Endometrial microvascular endothelial cells (primary cell): ENCODE data around the gene TUNAR. TPM values are rescaled to one million over a fixed set of nuclear protein-coding genes. Genes with fewer than 3 reads are reported as not detected.

ENCODE experiments used
- in situ Hi-C: cut with HindIII; loops from 2 replicates; pipeline ENCODE4 v1.10.0; 2017; ENCODE audit warnings: low sequenced_read_pairs, low pct_unique_long_range_greater_than_20kb; ENCODE audit errors: inconsistent ontology term
- total RNA-seq: library from RNA; depleted of rRNA; stranded (reverse); fragments of >200 nt; gene quantifications from one replicate; pipeline ENCODE4 v1.2.3, GENCODE V29; 2015; ENCODE audit errors: inconsistent ontology term

The TUNAR gene
- total RNA-seq, 1 donor from 2014 or later = not detected

DNA sequence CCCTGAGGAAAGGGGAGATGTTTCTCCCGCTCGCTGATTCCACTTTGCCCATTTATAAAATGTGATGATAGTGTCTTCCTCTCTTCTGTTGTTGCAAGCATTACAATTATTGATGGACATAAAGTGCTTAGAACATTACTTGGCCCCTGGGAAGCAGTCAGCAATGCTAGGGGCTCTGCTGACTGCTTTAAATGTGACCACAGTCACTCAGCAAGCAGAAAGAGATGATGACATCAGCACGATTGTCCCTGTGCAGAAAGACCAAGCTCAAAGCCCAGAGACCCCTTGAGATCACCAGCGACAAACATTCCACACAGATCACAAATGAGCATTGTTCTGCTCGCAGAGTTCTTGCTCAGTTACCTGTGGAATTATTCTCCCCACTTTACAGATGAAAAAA is 26.5 kb downstream of the TUNAR start:
- in situ Hi-C loops = no loop called here

DNA sequence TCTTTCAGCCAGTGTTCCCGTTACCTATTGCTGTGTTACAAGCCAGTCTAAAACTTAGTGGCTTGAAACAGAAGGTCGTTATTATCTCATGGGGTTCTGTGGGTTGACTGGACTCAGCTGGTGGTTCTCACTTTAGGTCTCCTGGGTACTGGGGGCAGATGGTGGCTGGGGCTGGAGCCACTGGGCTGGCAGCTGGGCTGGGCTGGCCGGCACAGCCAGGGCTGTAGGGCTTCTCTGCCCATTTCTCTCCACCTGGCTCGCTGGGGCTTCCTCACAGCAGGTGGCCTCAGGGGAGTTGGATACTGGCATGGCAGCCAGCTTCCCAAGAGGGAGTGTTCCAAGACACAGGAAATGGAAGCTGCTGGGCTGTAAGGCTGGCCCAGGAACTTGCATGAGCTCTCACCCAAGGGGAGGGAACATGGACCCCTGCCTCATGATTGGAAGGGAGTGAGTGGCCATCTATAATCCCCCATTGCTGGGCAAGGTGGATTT is 27.0 kb downstream of the TUNAR start:
- in situ Hi-C loops = no loop called here

DNA sequence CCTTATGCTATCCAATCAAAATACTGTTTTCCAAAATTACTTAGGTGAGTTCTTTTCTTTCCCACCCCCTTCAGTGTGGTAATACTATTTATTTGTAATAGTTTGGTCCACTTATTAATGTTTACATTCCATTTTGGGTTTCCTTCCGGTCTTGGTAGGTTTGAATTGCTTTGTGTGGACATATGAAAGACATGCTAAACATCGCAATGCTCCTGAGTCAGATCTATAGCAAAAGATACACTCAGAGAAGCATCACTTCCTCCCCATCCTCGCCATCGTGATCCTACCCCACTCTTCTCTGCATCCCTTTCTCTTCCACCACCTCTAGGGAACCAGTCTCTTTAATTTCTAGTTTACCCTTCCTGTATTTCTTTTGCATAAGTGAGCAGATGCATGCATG is 30.0 kb downstream of the TUNAR start:
- in situ Hi-C loops = no loop called here

DNA sequence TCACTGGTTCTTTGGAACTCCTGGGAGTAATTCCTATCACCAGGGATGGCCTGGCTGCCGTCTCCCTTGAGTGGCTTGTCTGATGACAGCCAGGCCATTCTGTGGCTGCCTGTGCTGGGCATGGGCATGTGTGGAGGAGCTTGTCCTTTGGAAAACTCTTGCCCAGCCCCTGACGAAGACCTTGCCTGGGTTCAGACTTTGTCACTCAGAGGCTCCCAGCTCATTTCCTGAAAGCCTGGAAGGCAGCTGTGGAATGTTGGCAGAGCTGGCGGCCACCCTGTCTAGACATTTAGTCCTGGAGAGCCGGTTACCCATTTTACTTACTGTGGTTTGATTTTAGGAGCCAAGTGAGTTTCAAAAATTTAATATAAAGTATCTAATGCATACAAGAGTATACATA is 34.0 kb downstream of the TUNAR start:
- in situ Hi-C loops = no loop called here

DNA sequence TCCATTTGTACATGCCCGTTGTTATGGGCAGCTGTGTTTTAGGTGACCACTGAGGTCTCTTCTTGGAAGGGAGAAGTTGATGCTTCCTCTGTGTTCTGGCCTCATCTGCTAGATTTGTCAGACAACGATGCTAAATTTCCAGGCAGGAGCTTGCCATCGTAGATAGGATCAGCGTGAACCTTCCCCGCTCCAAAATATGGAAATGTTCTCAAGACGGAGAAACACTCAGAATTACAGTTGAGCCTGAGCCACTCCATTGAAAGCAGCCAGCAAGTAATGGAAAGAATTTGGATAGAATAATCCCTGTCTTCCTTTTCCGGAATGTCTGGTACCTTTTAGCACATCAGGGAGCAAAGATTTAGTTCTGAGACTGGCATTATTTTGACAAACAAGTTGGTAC is 34.8 kb downstream of the TUNAR start:
- in situ Hi-C loops = no loop called here

DNA sequence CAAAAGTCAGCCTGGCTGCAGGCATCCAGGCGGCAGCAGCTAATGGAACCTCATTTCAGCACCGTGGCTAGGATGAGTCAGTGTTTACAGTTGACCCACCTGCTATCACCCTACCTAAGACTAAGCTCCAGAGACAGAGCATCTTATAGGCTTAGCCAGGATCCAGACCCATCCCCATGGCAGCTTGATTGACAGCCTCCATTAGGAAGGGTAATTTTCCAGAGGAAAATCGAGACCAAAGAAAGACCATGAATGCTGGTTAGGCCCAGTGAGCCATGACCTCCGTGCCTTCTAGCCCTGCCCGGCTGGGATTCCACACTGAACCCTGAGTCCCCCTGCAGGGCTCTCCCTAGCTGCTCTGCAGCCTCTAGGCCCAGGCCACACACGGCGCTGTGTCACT is 38.7 kb downstream of the TUNAR start:
- in situ Hi-C loops = no loop called here

DNA sequence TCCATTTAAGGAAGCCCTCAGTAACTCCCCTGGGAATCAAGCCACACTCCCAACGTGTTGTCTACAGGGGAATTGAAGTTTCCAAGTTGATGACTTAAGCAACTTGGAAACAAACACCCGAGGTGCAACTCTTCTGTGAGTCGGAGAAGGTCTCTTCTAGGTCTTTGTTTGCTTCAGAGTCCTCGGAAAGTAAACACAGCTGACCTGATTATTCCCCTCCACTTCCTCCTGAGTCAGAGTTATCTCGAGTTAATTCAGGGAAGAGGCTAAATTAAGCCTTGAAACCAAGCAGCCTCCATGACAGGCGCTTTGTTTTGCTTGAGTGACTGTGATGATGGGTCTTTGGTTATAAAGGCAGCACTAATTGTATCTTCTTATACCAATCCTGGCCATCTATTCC is 41.8 kb downstream of the TUNAR start:
- in situ Hi-C loops = no loop called here

DNA sequence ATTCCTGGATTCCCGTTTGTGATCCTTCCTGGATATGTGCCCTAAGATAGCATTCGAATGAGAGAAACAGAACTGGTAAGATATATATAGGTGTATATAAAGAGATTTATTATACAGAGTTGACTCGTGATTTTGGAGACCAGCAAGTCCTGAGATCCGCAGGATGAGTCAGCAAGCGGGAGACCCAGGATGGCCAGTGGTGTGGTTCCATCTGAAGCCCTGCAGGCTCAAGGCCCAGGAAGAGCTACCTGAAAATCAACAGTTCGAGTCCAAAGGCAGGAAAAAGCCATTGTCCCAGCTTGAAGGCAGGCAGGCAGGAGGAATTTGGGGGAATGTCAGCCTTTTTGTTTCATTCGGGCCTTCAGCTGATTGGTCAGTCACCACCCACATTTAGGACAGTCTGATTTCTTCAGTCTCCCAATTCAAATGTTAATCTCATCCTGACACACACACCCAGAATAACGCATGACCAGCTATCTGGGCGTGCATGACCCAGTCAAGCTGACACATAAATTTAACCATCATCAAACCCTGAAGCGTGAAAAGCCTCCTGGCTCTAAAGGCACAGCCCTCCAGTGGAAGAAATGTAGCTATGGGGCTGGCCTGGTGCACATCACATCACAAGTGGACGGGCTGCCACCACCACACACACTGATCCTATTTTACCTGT is 44.3 kb downstream of the TUNAR start:
- in situ Hi-C loops = no loop called here

DNA sequence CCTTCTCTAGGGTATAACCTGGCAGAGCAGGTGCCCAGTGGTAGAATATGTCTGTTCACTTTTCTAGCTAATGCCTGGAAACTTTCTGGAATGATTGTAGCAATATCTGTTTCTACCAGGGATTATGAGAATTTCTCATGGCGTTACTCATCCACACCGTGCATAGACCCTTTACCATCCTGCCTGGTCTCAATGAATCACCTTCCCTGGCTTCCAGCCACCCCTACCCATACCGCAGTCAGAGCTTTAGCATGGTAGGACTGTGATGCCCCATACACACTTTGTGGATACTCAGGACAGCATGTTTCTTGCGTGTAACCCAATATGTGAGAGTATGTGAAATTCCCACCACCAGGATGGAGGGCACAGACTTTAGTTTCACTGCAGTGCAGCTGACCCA is 45.4 kb downstream of the TUNAR start:
- in situ Hi-C loops = no loop called here

DNA sequence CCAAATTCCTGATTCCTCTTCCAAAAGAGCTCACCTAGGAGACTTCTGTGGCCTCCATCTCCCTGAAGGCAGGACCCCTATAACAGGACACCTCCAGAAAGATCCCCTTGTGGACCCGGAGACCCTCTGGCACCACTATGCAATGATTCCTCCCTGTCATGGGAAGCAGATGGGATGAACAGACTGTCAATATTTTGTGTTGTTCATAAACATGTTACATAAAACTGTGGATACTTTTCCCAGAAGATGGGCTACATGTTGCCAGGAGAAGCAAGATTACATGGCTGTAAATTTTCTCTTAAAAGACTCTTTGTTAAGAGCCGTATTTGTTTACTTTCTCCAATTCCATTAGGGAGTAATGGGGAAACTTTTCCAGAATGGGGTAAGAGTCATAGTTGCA is 52.1 kb downstream of the TUNAR start:
- in situ Hi-C loops = no loop called here

DNA sequence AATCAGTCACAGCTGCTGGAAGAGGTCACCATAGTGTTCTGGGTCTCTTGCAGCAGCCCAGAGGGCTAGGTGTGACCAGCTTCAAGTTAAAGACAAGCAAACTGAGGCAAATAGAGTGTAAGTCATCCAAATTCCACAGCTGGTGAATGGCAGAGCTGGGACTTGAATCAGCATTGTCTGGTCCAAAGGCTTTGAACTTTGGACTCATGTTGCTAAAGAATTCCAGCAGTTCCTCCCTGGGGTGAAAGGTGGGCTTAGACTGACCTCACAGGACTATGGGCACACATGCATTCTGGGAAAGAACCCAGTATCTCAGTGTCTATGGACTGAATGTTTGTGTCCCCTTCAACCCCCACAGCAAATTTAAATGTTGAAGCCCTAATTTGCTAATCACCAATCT is 54.8 kb downstream of the TUNAR start:
- in situ Hi-C loops = no loop called here

DNA sequence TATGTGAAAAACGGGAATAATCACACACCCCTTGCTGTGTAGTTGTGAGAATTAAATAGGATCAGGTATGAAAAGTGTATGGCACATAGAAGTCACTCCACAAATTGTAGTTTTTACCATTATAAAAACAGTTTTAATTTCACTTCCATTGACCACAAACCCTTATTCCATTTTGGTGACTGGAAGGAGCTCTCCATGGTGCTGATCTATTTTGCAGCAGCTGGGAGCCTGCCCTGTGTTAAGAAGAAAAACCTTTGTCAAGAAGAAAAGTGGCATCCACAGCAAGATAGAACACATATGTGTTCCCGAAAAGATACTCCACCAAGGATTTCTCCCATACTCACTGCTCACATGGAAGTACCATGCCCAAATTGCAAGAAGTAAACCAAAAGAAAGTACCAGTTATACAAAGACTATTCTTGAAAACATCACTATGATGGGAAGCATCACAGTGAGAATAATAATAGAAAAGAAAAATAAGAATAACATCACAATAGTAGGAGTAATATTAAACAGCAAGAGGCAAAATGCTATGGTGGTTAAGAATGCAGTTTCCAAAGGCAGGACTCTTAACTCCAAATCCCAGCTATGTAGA is 58.7 kb downstream of the TUNAR start:
- in situ Hi-C loops = no loop called here

DNA sequence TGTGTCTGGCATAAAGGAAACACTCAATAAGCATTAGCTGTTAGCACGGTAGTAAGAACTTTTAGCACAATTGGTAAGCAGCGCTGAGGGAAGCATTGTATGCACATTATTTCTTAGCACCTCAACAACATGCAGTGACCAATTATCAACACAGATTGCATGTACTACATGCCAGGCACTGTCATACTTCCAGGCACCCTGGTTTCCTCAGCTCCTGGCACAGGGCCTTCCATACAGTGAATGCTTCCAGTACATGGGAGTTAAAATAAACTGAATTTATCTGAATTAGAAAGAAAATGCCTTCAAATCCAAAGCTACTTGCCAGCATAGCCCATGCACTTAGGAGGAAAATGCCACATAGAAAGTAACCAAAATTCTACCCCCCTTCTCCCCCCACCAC is 59.4 kb downstream of the TUNAR start:
- in situ Hi-C loops = no loop called here

DNA sequence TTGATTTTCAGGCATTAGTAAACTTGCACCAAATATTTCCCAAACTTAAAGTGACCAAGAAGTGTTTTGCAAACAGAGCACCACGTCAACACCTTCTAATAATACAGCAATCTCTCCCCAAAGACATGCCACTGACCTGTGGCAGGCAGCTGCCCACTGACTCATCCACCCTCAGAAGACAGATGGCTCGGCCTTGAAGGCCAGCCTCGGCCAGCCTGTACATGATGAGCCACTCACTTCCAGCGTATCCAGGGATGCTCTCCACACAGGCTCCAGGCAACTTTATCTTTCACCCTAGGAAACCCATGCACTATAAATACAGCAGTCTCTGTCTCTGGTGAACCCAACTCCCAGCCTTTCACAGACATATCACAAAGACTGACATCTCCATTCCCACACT is 62.7 kb downstream of the TUNAR start:
- in situ Hi-C loops = no loop called here

DNA sequence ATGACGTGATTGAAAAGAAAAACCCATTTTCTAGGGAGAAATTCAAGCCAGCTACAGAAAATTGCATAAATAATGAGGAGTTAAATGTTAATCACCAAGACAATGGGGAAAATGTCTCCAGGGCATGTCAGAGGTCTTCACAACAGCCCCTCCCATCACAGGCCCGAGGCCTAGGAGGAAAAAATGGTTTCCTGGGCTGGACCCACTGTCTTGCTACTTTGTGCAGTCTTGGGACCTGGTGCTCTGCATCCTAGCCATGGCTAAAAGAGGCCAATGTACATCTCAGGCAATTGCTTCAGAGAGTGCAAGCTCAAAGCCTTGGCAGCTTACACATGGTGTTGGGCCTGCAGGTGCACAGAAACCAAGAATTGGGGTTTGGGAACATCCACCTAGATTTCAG is 65.3 kb downstream of the TUNAR start:
- in situ Hi-C loops = no loop called here

DNA sequence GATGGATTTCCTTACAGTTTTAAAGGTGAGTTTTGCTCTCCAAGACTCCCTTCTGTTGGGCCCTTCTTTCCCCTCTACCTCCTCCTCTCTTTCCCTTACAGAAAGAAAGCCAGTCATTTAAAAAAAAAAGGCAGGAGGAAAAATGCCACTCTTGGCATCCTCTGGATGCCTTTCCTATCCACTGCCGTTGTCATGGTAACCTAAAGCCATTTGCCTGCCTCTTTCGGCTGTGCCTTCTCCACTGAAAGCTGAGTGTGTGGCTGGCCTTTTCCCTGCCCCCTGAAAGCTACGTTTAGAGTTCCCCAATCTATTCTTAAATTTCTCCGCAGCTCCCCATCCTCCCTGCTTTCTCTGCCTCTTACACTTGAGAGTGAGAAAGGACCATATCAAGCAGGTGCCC is 67.1 kb downstream of the TUNAR start:
- in situ Hi-C loops = no loop called here

DNA sequence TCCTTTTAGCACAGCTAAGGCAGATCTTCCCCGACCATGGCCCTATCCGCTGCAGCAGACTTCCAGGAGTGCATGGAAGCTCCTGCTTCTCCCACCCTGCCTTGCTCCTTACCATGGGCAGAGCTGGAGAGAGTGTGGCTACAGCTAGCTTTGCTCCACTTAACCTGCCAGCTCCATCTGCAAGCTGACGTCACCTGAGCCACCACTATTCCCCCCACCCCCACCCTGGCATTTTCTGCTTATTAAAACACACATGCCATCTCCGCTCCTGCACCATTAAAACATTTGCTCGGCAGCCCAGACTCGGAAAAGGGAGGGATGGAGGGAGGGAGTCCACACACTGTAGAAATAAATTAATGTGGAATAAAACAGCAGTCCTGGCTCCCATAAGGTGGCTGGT is 67.8 kb downstream of the TUNAR start:
- in situ Hi-C loops = no loop called here

DNA sequence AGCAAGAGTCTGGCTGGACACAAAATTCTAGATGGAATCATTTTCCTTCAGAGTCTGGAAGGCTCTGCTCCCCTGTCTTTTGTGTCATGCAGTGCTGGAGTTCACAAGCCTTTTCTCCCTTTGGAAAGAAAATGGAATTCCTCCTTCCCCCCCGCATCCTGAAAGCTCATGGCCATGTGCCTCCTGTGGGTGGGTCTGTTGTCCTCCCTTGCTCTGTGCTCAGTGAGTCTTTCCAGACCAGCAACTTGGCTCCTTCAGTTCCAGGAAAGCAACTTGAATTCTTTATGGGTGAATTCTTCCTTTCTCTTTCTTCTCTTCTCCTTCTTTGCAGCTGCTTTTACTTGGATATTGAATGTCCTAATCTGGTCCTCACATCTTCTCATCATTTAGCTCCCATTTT is 70.2 kb downstream of the TUNAR start:
- in situ Hi-C loops = no loop called here

DNA sequence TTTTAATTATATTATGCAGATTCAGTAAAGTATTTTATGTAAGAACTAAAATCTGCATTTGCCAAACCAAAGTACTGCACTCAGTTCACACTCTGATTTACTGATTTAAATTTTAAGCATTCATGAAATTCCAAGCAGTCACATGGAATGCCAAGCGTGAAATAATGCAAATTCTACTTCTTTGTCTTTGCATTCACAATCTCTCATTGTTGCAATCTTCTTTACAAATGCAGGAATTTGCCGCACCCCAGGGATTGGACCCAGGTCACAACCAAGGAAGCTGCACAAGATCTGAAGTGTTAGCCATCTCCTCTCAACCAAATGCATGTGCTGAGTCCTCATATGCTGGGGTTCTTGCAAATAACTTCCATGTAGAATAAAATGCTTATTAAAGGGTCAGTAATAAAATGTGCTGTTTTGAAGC is 71.9 kb downstream of the TUNAR start:
- in situ Hi-C loops = no loop called here

DNA sequence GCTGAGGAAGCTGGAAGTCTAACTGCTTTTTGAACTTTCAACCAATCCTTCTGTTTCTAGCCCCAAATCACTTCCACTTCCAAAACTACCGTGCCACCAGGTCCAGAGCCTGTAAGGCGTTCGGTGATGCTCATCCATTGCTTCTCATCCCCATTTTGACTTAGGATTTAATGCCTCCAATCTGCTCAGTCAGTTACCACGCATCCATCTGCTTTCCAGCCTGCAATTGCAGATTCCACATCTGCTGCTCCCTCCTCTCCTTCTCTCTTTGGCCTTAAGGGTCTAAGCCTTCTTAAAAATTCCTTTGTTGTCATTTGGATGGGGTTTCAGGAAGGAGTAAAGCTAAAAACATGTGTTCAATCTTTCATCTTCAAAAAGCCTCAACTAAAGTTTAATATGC is 74.7 kb downstream of the TUNAR start:
- in situ Hi-C loops = no loop called here
